Fibroblast of lung (primary cell): Measurements from ENCODE around the gene NEUROG2. TPM values are rescaled to one million over a fixed set of nuclear protein-coding genes. Genes with fewer than 3 reads are reported as not detected.
"Not testable (repeated sequence)": the region's sequence is repeated elsewhere in the genome, so short reads cannot be mapped to it uniquely, and the experiment has no call there.

Source experiments
- DNase-seq, 2 donors: peaks; one replicate each; pipeline versions ENCODE4 v3.0.0 to v3.0.0-alpha.2; 2010; ENCODE audit warnings: low read depth in 2 of 2
- H2AFZ ChIP-seq: 2 replicates; pipeline ENCODE4 v1.5.1; 2012; ENCODE audit warnings: low read length, control low read depth, inconsistent platforms
- H3K27ac ChIP-seq: 2 replicates; pipeline ENCODE4 v1.5.1; 2011; ENCODE audit warnings: low read length, control low read depth; ENCODE audit not compliant: insufficient read depth
- H3K27me3 ChIP-seq: 2 replicates; pipeline ENCODE4 v1.5.1; 2011; ENCODE audit warnings: mild to moderate bottlenecking, low read length; ENCODE audit not compliant: control insufficient read depth, insufficient read depth
- H3K36me3 ChIP-seq: 2 replicates; pipeline ENCODE4 v1.5.1; 2011; ENCODE audit warnings: low read length; ENCODE audit not compliant: control insufficient read depth, insufficient read depth
- H3K4me1 ChIP-seq: 2 replicates; pipeline ENCODE4 v1.5.1; 2011; ENCODE audit warnings: low read length; ENCODE audit not compliant: control insufficient read depth, insufficient read depth; ENCODE audit errors: extremely low read depth
- H3K4me2 ChIP-seq: 2 replicates; pipeline ENCODE4 v1.5.1; 2011; ENCODE audit warnings: low read length, control low read depth; ENCODE audit not compliant: insufficient read depth; ENCODE audit errors: extremely low read depth
- H3K4me3 ChIP-seq, 4 experiments: fragments of 200-600 bp in 1 of 4; sonication (generic) in 1 of 4; replicated peaks in 1 of 4; 2 replicates each; pipeline ENCODE4 v1.5.1; 2011 to 2016; ENCODE audit warnings: low read length in 4 of 4, low read depth in 3 of 4, mild to moderate bottlenecking in 3 of 4, control low read depth in 2 of 4, inconsistent platforms in 1 of 4, mixed read lengths in 1 of 4; ENCODE audit not compliant: insufficient read depth in 1 of 4; ENCODE audit errors: control extremely low read depth in 1 of 4
- H3K79me2 ChIP-seq: 2 replicates; pipeline ENCODE4 v1.5.1; 2012; ENCODE audit warnings: mild to moderate bottlenecking, low read length, inconsistent platforms; ENCODE audit not compliant: control insufficient read depth, insufficient read depth
- H3K9ac ChIP-seq: 2 replicates; pipeline ENCODE4 v1.5.1; 2011; ENCODE audit warnings: mild to moderate bottlenecking, low read length, control low read depth; ENCODE audit not compliant: insufficient read depth
- H3K9me3 ChIP-seq: 2 replicates; pipeline ENCODE4 v1.5.1; 2012; ENCODE audit warnings: low read depth, low read length; ENCODE audit not compliant: control insufficient read depth, insufficient read depth
- H4K20me1 ChIP-seq: 2 replicates; pipeline ENCODE4 v1.5.1; 2011; ENCODE audit warnings: low read length; ENCODE audit not compliant: control insufficient read depth, insufficient read depth; ENCODE audit errors: extremely low read depth
- CTCF ChIP-seq, 2 donors: IDR thresholded peaks in 1 of 2; conservative IDR thresholded peaks in 1 of 2; 1 replicate in 1 of 2; 2 replicates in 1 of 2; pipeline ENCODE4 v1.5.1; 2011 to 2012; ENCODE audit warnings: low read length in 2 of 2, control low read depth in 1 of 2, inconsistent platforms in 1 of 2, low read depth in 1 of 2, mild to moderate bottlenecking in 1 of 2
- EZH2 ChIP-seq: IDR thresholded peaks from 2 replicates; pipeline ENCODE4 v1.5.1; 2012; ENCODE audit warnings: low read length, control low read depth, mild to moderate bottlenecking; ENCODE audit errors: missing control alignments
- polyA plus RNA-seq, 2 donors: library from polyadenylated mRNA; depleted of rRNA in 1 of 2; stranded (reverse) in 1 of 2; unstranded in 1 of 2; fragments of >200 nt; gene quantifications; 2 replicates each; pipeline ENCODE4 v1.2.1, GENCODE V29; 2011 to 2012; ENCODE audit warnings: missing spikeins in 1 of 2
- total RNA-seq: library from RNA; depleted of rRNA; stranded (reverse); fragments of >200 nt; gene quantifications from 2 replicates; pipeline ENCODE4 v1.2.1, GENCODE V29; 2014

The NEUROG2 gene
- total and polyA plus RNA-seq, 2 donors (not counting 1 experiment from before 2014, with no cell fraction given) = not detected

- Histone ChIP-seq H3K36me3 (no peaks in the 10 kb centered on the region), H3K27me3 (peaks cover 57% of the 10 kb centered on the region), H3K27ac (no peak overlapping the region), H3K4me3 (peak overlapping the region; percentile 10 to 71 (median 34)), H4K20me1 (peaks cover 2% of the 10 kb centered on the region), H3K9ac (no peak overlapping the region), H3K9me3 (no peaks in the 10 kb centered on the region), H3K4me1 (no peaks in the 10 kb centered on the region), H3K4me2 (peak overlapping the region; percentile 56), H3K79me2 (no peaks in the 10 kb centered on the region), H2AFZ (no peak overlapping the region)
- DNase-seq = peak; percentile 57 to 64
- TF ChIP-seq CTCF (conservative IDR thresholded peaks at IDR 0.05 in 1 of 2, IDR thresholded peaks at IDR 0.05 in 1 of 2; ENCODE audit: low read depth in 1 of 2, low read length in 2 of 2) = peak in 1 of 2 donors; percentile 27
- TF ChIP-seq EZH2 = peak; percentile 51
These were observed 7.2 kb upstream of the NEUROG2 start for GRCh38 chr4:112523008-112523721.

DNA sequence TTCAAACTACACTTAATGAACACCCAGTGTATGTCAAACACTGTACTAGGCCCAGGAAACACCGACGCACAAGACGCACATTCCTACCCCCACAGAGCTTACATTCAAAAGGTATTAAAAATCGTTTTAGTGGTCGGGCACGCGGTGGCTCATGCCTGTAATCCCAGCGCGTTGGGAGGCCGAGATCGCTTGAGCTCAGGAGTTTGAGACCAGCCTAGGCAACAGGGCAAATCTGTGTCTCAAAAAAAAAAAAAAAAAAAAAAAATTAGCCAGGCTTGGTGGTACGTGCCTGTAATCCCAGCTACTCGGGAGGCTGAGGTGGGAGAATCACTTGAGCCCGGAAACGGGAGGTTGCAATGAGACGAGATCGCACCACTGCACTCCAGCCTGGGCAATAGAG, 6.5 kb upstream of the NEUROG2 start:
- H3K4me1 ChIP-seq, DNase-seq, H3K9ac ChIP-seq, H4K20me1 ChIP-seq, H3K27ac ChIP-seq, H3K4me2 ChIP-seq, H3K79me2 ChIP-seq, H3K4me3 ChIP-seq, H3K9me3 ChIP-seq, H2AFZ ChIP-seq, H3K36me3 ChIP-seq: not testable (repeated sequence)
- peaks cover 64% of the 10 kb centered on the region for H3K27me3 ChIP-seq

GRCh38 chr4:112521123-112522023, 5.4 kb upstream of the NEUROG2 start:
- no peak overlapping the region for H3K4me3 ChIP-seq
- H3K4me1 ChIP-seq = no peaks in the 10 kb centered on the region
- H3K9ac ChIP-seq = no peak overlapping the region
- no peaks in the 10 kb centered on the region for H3K36me3 ChIP-seq
- H2AFZ ChIP-seq = no peak overlapping the region
- H3K9me3 ChIP-seq = no peaks in the 10 kb centered on the region
- H3K4me2 ChIP-seq = no peak overlapping the region
- TF ChIP-seq EZH2 = peak; percentile 71
- no peak for TF ChIP-seq CTCF (conservative IDR thresholded peaks at IDR 0.05 in 1 of 2, IDR thresholded peaks at IDR 0.05 in 1 of 2; ENCODE audit: low read depth in 1 of 2, low read length in 2 of 2)
- peaks cover 2% of the 10 kb centered on the region for H4K20me1 ChIP-seq
- peaks cover 74% of the 10 kb centered on the region for H3K27me3 ChIP-seq
- H3K79me2 ChIP-seq = no peaks in the 10 kb centered on the region
- DNase-seq = no peak
- H3K27ac ChIP-seq = no peak overlapping the region
